Testis (tissue), 2 donors: ENCODE measurements around the gene OPCML.

ENCODE experiments used
- POLR2A ChIP-seq: fragments of 450-650 bp; IDR thresholded peaks from one replicate; pipeline ENCODE4 v1.6.1; 2017; ENCODE audit warnings: antibody characterized with exemption, mild to moderate bottlenecking, moderate library complexity
- TF ChIP-seq, protein P1 (sequence below), 3 experiments: fragments of 450-650 bp in 2 of 3; fragments of 200-600 bp in 1 of 3; sonication (generic) in 1 of 3; IDR thresholded peaks; one replicate each; pipeline ENCODE4 v1.5.1; 2016 to 2019; ENCODE audit warnings: antibody characterized with exemption in 3 of 3, mild to moderate bottlenecking in 2 of 3, moderate library complexity in 1 of 3

GRCh38 chr11:133133606-133134005, 398.7 kb downstream of the OPCML start:
- TF ChIP-seq, protein P1, sequence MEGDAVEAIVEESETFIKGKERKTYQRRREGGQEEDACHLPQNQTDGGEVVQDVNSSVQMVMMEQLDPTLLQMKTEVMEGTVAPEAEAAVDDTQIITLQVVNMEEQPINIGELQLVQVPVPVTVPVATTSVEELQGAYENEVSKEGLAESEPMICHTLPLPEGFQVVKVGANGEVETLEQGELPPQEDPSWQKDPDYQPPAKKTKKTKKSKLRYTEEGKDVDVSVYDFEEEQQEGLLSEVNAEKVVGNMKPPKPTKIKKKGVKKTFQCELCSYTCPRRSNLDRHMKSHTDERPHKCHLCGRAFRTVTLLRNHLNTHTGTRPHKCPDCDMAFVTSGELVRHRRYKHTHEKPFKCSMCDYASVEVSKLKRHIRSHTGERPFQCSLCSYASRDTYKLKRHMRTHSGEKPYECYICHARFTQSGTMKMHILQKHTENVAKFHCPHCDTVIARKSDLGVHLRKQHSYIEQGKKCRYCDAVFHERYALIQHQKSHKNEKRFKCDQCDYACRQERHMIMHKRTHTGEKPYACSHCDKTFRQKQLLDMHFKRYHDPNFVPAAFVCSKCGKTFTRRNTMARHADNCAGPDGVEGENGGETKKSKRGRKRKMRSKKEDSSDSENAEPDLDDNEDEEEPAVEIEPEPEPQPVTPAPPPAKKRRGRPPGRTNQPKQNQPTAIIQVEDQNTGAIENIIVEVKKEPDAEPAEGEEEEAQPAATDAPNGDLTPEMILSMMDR (IDR thresholded peaks at IDR 0.05) = no peak
- no peak for TF ChIP-seq POLR2A
